ENCODE measurements around the gene FOXD4L3.
"Not testable (repeated sequence)": the region's sequence is repeated elsewhere in the genome, so short reads cannot be mapped to it uniquely, and the experiment has no call there.

The FOXD4L3 gene

DNA sequence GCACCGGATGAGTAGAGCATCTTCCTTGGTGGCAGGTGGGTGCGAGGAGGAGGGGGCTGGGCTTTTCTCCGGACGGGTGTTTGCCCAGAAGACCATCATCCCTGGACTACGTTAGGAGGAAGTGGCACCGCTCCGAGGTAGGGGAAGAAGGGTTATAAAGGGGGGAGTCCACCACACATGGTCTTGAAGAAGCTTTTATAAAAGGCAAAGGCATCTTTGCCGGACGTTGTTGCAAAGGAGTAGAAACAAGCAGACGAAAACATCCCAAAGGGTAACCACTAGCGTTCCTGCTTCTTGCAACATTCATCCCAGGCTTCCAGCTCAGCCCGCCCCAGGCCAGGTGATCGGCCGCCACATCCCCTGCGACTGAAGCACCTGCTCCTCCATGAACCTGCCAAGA is at the start of gene FOXD4L3:
TSS of gene FOXD4L3 (plus strand) at position 301 of the 400 bp plus-strand sequence. CDS start at position 386, 85 bp downstream.
- H3K27me3 ChIP-seq (replicated peaks; ENCODE audit: control insufficient read depth, insufficient read depth, low read length); H3K36me3 ChIP-seq (ENCODE audit: control insufficient read depth, insufficient read depth, low read length, severe bottlenecking); H3K4me1 ChIP-seq (ENCODE audit: control insufficient read depth, insufficient read depth, low read length); H3K4me3 ChIP-seq (ENCODE audit: low read length); H3K9ac ChIP-seq (ENCODE audit: low read length); DNase-seq (ENCODE audit: low read depth); H3K9me3 ChIP-seq (ENCODE audit: control insufficient read depth, low read length): not testable (repeated sequence)

DNA sequence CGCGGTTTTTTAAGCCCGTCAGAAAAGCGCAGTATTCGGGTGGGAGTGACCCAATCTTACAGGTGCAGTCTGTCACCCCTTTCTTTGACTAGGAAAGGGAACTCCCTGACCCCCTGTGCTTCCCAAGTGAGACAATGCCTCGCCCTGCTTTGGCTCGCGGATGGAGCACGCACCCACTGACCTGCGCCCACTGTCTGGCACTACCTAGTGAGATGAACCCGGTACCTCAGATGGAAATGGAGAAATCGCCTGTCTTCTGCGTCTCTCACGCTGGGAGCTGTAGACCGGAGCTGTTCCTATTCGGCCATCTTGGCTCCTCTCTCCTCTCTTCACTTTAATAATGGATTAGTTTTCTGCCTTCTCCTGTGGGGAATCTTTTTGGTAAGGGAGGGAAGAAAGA is 21.6 kb upstream of the FOXD4L3 start:
- DNase-seq (ENCODE audit: low read depth); H3K4me3 ChIP-seq (ENCODE audit: low read length); H3K9ac ChIP-seq (ENCODE audit: low read length); H3K4me1 ChIP-seq (ENCODE audit: control insufficient read depth, insufficient read depth, low read length); H3K36me3 ChIP-seq (ENCODE audit: control insufficient read depth, insufficient read depth, low read length, severe bottlenecking); H3K27me3 ChIP-seq (replicated peaks; ENCODE audit: control insufficient read depth, insufficient read depth, low read length); H3K9me3 ChIP-seq (ENCODE audit: control insufficient read depth, low read length): not testable (repeated sequence)

DNA sequence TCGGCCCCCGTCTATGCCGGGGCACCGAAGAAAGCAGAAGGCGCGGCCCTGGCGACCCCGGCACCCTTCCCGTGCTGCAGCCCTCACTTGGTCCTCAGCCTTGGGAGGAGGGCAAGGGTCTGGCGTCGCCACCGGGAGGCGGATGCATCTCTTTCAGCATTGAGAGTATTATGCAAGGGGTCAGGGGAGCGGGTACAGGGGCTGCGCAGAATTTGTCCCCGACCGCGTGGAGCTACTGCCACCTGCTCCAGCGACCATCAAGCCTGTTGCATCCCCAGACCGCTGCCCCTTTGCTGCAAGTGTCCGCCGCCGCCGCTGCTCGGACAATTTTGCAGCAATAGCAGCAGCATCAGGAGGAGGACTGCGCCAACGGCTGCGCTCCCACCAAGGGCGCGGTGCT is 1.1 kb downstream of the FOXD4L3 start:
- H3K9me3 ChIP-seq (ENCODE audit: control insufficient read depth, low read length); H3K4me3 ChIP-seq (ENCODE audit: low read length); DNase-seq (ENCODE audit: low read depth); H3K27me3 ChIP-seq (replicated peaks; ENCODE audit: control insufficient read depth, insufficient read depth, low read length); H3K9ac ChIP-seq (ENCODE audit: low read length); H3K4me1 ChIP-seq (ENCODE audit: control insufficient read depth, insufficient read depth, low read length); H3K36me3 ChIP-seq (ENCODE audit: control insufficient read depth, insufficient read depth, low read length, severe bottlenecking): not testable (repeated sequence)

DNA sequence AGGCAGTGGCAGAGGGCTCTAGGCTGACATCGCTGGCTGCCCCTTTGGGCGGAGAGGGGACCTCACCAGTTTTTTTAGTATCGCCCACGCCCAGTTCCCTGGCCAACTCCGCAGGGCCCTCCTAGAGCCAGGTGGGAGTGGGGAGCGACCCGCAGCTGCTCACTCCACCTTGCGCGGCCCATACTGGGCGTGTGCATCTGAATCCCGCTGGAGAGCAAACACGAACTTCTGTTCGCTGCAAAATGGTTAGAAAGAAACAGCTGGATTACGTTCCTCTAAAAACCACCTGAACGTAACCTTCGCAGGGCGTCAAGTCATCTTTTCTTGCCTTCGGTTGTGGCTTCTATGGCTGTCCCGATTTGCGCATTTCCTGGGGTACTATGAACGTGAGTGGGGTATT is 1.5 kb downstream of the FOXD4L3 start:
- H3K36me3 ChIP-seq (ENCODE audit: control insufficient read depth, insufficient read depth, low read length, severe bottlenecking); H3K4me3 ChIP-seq (ENCODE audit: low read length); H3K9me3 ChIP-seq (ENCODE audit: control insufficient read depth, low read length); H3K27me3 ChIP-seq (replicated peaks; ENCODE audit: control insufficient read depth, insufficient read depth, low read length); DNase-seq (ENCODE audit: low read depth); H3K9ac ChIP-seq (ENCODE audit: low read length); H3K4me1 ChIP-seq (ENCODE audit: control insufficient read depth, insufficient read depth, low read length): not testable (repeated sequence)

DNA sequence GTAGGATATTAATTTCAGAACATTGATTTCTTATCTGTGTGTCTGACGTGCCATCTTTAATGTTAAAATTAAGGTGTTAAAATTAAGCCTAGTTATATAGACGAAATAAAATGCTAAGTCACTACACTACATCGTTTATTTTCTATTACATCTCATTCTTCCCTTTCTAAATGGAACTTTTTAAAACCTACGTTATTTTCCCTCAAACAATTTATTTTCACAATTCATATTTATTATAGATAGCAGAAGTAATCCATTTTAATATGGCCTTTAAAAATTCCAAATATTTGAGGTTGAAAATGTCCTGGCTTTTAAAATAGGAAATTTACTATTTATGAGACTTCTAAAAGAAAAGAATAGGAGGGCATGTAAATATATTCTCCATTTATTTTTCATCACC is 2.1 kb downstream of the FOXD4L3 start:
- DNase-seq (ENCODE audit: low read depth); H3K27me3 ChIP-seq (replicated peaks; ENCODE audit: control insufficient read depth, insufficient read depth, low read length); H3K4me1 ChIP-seq (ENCODE audit: control insufficient read depth, insufficient read depth, low read length); H3K9me3 ChIP-seq (ENCODE audit: control insufficient read depth, low read length); H3K4me3 ChIP-seq (ENCODE audit: low read length); H3K36me3 ChIP-seq (ENCODE audit: control insufficient read depth, insufficient read depth, low read length, severe bottlenecking); H3K9ac ChIP-seq (ENCODE audit: low read length): not testable (repeated sequence)

DNA sequence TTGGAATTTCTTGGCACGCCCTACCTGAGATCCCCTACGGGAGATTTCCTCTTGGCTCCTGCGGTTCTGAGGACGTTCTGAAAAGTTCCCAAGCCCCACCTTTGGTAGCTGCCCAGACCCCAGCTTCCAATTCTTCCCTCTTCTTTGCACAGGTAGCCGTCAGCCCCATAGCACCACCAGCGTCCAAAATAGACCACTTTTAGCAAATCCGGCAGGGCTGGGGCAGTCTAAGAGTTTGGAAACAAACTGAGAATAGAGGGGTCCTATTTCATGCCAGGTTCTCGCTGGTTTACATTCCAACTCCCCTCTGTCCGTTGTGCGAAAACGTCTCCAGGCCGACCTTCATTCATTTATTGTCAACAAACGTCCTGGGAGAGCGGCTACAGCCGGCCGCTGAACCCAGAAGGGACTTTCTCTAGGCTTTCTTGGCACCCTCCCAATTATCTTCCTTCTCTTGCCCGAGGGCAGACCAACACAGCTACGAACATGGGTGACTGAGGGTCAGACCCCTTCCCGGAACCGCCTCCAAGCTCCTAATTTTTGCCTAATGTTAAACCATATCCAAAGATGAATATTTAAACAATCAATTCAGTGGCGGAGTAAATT is 3.1 kb downstream of the FOXD4L3 start:
- H3K27me3 ChIP-seq (replicated peaks; ENCODE audit: control insufficient read depth, insufficient read depth, low read length); DNase-seq (ENCODE audit: low read depth); H3K36me3 ChIP-seq (ENCODE audit: control insufficient read depth, insufficient read depth, low read length, severe bottlenecking); H3K9me3 ChIP-seq (ENCODE audit: control insufficient read depth, low read length); H3K4me3 ChIP-seq (ENCODE audit: low read length); H3K4me1 ChIP-seq (ENCODE audit: control insufficient read depth, insufficient read depth, low read length); H3K9ac ChIP-seq (ENCODE audit: low read length): not testable (repeated sequence)

DNA sequence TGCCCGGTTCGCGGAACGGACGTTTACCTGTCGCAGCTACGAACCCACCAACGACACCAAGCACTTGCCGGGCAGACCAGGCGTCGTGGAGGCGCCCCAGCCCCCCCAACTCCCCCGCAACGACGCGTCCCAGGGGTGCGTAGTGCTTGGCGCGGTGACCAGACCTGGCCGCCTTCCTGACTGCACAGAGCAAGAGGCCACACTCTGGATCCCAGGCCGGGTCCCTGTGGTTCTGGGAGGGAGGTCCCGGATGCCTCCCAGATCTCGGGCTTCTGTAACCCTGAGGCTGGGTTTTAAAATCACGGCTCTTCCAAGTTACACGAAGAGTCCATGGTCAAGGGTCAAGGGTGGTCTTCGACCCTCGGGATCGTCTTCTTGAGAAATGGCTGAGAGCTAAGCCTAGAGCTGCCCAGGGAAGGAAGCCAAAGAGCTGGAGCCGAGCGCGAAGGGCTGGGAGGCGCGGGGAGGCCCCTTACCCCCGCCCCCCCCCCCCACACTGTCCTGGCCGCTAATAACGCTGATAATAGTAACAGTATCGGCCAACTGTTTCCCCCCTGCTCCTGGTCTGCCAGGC is 3.8 kb downstream of the FOXD4L3 start:
- DNase-seq (ENCODE audit: low read depth); H3K4me3 ChIP-seq (ENCODE audit: low read length); H3K9ac ChIP-seq (ENCODE audit: low read length); H3K4me1 ChIP-seq (ENCODE audit: control insufficient read depth, insufficient read depth, low read length); H3K36me3 ChIP-seq (ENCODE audit: control insufficient read depth, insufficient read depth, low read length, severe bottlenecking); H3K9me3 ChIP-seq (ENCODE audit: control insufficient read depth, low read length); H3K27me3 ChIP-seq (replicated peaks; ENCODE audit: control insufficient read depth, insufficient read depth, low read length): not testable (repeated sequence)

DNA sequence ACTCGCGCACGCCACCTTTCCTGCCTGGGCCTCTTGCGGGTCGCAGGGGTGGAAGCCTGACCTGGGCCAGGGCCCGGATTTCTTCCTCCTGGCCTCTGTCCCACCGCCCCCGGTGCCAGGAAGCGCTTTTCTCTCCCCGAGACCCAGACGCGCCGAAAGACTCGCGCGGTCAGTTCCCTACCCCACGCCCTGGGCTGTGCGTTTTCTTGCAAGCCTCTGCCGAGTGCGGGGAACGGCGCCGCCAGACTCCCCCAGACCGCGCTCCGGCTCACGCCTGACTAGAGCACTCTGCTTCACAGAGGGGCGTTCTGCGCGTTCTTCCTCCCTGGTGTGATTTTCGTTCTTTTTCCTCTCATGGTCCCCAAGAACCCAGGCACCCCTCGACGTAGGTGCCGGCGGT is 4.5 kb downstream of the FOXD4L3 start:
- H3K36me3 ChIP-seq (ENCODE audit: control insufficient read depth, insufficient read depth, low read length, severe bottlenecking); DNase-seq (ENCODE audit: low read depth); H3K9me3 ChIP-seq (ENCODE audit: control insufficient read depth, low read length); H3K4me3 ChIP-seq (ENCODE audit: low read length); H3K9ac ChIP-seq (ENCODE audit: low read length); H3K4me1 ChIP-seq (ENCODE audit: control insufficient read depth, insufficient read depth, low read length); H3K27me3 ChIP-seq (replicated peaks; ENCODE audit: control insufficient read depth, insufficient read depth, low read length): not testable (repeated sequence)

DNA sequence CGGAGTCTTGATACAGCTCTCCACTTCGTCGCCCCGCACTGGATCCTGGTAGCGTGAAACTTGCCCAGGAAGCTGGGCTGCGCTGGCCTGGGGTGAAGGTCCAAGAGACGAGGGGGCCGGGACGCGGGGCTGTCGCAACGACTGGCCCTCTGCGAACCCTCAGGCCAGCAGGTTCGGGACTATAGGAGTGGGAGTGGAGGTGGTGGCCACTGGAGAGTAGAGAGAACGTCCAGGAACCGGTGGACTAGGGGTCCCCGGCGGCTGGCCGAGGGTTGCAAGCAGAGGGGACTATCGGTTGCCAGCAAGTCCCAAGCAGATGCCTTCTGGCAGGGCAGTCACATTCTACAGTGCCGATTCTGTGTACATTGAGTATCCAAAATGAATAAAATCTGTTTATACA is 5.0 kb downstream of the FOXD4L3 start:
- H3K9me3 ChIP-seq (ENCODE audit: control insufficient read depth, low read length); H3K9ac ChIP-seq (ENCODE audit: low read length); H3K4me3 ChIP-seq (ENCODE audit: low read length); H3K4me1 ChIP-seq (ENCODE audit: control insufficient read depth, insufficient read depth, low read length); H3K27me3 ChIP-seq (replicated peaks; ENCODE audit: control insufficient read depth, insufficient read depth, low read length); H3K36me3 ChIP-seq (ENCODE audit: control insufficient read depth, insufficient read depth, low read length, severe bottlenecking); DNase-seq (ENCODE audit: low read depth): not testable (repeated sequence)

DNA sequence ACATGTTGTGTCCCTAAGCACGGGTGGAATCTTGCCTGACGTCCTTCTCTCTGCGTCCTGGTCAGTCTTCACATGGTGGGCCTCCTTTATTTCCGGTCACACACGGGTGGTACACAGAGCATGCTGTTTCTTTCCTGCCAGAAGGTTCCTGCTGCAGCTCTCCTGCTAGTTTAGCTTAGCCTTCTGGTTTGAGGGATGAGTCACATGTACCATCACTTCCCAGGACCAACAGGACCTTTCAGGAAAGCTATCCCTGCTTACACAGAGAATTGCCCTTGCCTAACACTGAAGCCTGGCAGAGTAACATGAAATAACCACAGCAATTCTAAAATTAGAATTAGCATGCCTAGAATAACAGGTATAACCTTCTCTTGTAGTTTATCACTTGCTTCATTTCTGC is 8.5 kb downstream of the FOXD4L3 start:
- H3K36me3 ChIP-seq (ENCODE audit: control insufficient read depth, insufficient read depth, low read length, severe bottlenecking); H3K4me1 ChIP-seq (ENCODE audit: control insufficient read depth, insufficient read depth, low read length); H3K4me3 ChIP-seq (ENCODE audit: low read length); H3K9ac ChIP-seq (ENCODE audit: low read length); H3K27me3 ChIP-seq (replicated peaks; ENCODE audit: control insufficient read depth, insufficient read depth, low read length); H3K9me3 ChIP-seq (ENCODE audit: control insufficient read depth, low read length); DNase-seq (ENCODE audit: low read depth): not testable (repeated sequence)

DNA sequence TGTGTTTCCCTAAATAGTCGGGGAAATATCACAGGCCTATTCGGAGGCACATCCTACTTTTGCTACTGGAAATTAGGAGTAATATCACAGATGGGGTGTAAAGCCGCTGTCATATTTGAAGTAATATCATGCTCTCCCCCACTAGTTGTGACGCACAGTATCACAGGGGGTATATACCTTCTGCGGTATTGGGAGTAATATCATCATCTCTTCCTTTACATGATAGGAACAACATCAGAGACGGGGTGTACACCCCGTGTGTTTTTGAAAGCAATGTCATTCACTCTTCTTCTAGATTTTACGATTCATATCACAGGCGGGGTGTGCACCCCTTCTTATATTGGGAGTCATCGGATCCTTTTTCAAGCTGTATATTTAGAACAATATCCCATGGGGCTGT is 15.5 kb downstream of the FOXD4L3 start:
- not testable (repeated sequence) for H3K4me1 ChIP-seq (ENCODE audit: control insufficient read depth, insufficient read depth, low read length); H3K9ac ChIP-seq (ENCODE audit: low read length); DNase-seq (ENCODE audit: low read depth); H3K36me3 ChIP-seq (ENCODE audit: control insufficient read depth, insufficient read depth, low read length, severe bottlenecking); H3K4me3 ChIP-seq (ENCODE audit: low read length); H3K9me3 ChIP-seq (ENCODE audit: control insufficient read depth, low read length); H3K27me3 ChIP-seq (replicated peaks; ENCODE audit: control insufficient read depth, insufficient read depth, low read length)

DNA sequence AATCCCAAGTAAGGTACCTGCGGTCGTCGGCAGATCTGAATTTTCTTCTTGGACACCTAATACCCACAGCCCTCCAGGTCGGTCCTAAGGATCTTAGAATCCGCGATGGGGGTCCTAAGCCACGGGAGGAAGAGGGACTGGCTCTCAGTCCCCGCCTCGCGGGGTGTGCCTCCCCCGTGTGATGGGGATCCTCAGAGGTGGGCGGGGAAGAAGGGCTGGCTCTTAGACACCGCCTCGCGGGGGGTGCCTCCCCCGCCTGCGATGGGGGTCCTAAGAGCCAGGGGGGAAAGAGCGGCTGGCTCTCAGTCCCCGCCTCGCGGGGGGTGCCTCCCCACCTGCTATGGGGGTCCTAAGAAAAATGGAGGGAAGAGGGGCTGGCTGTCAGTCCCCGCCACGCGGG is 21.1 kb downstream of the FOXD4L3 start:
- H3K36me3 ChIP-seq (ENCODE audit: control insufficient read depth, insufficient read depth, low read length, severe bottlenecking); H3K4me3 ChIP-seq (ENCODE audit: low read length); H3K9me3 ChIP-seq (ENCODE audit: control insufficient read depth, low read length); H3K27me3 ChIP-seq (replicated peaks; ENCODE audit: control insufficient read depth, insufficient read depth, low read length); H3K4me1 ChIP-seq (ENCODE audit: control insufficient read depth, insufficient read depth, low read length); DNase-seq (ENCODE audit: low read depth); H3K9ac ChIP-seq (ENCODE audit: low read length): not testable (repeated sequence)

Measured in adipocyte (in vitro differentiated cells).